Astrocyte (in vitro differentiated cells and primary cell): ENCODE results near the gene PIK3C2B. TPM values are rescaled to one million over a fixed set of nuclear protein-coding genes. Genes with fewer than 3 reads are reported as not detected.
A peak's percentile ranks its signal among the peaks of the same experiment; 100 is the strongest.

Experiments
- DNase-seq: peaks from one replicate; pipeline ENCODE4 v3.0.0-alpha.2; 2010; ENCODE audit warnings: low read depth
- FAIRE-seq: peaks from 2 replicates; lab custom pipeline; 2011; peaks lifted over from hg19 to GRCh38; lab: Jason Lieb, UNC
- H2AFZ ChIP-seq: 2 replicates; pipeline ENCODE4 v1.6.0; 2012; ENCODE audit warnings: low read depth, low read length, inconsistent platforms
- H3K27ac ChIP-seq: 2 replicates; pipeline ENCODE4 v1.5.1; 2011; ENCODE audit warnings: low read depth, low read length, inconsistent platforms
- H3K27me3 ChIP-seq: 2 replicates; pipeline ENCODE4 v1.6.0; 2011; ENCODE audit warnings: low read length, inconsistent platforms; ENCODE audit not compliant: insufficient read depth
- H3K36me3 ChIP-seq: 2 replicates; pipeline ENCODE4 v1.5.1; 2011; ENCODE audit warnings: low read length, inconsistent platforms; ENCODE audit not compliant: insufficient read depth
- H3K4me1 ChIP-seq: 2 replicates; pipeline ENCODE4 v1.5.1; 2011; ENCODE audit warnings: low read length, inconsistent platforms; ENCODE audit not compliant: insufficient read depth
- H3K4me2 ChIP-seq: 2 replicates; pipeline ENCODE4 v1.6.0; 2012; ENCODE audit warnings: low read length, inconsistent platforms
- H3K4me3 ChIP-seq: 2 replicates; pipeline ENCODE4 v1.5.1; 2011; ENCODE audit warnings: low read depth, mild to moderate bottlenecking, low read length, inconsistent platforms; ENCODE audit not compliant: insufficient read depth
- H3K79me2 ChIP-seq: 2 replicates; pipeline ENCODE4 v1.6.0; 2012; ENCODE audit warnings: mild to moderate bottlenecking, low read length, inconsistent platforms; ENCODE audit not compliant: insufficient read depth
- H3K9ac ChIP-seq: 2 replicates; pipeline ENCODE4 v1.6.0; 2012; ENCODE audit warnings: mild to moderate bottlenecking, low read length, inconsistent platforms
- H3K9me3 ChIP-seq: 2 replicates; pipeline ENCODE4 v1.5.1; 2012; ENCODE audit warnings: low read depth, mild to moderate bottlenecking, low read length, inconsistent platforms; ENCODE audit not compliant: insufficient read depth
- H4K20me1 ChIP-seq: 2 replicates; pipeline ENCODE4 v1.6.0; 2012; ENCODE audit warnings: low read length, inconsistent platforms; ENCODE audit not compliant: insufficient read depth
- H3K27ac Mint-ChIP-seq: one replicate; pipeline ENCODE4 v1.8.0; 2021; ENCODE audit warnings: mild to moderate bottlenecking, mixed read lengths; ENCODE audit not compliant: unreplicated experiment
- H3K27me3 Mint-ChIP-seq: one replicate; pipeline ENCODE4 v1.8.0; 2021; ENCODE audit warnings: low read depth, mixed read lengths; ENCODE audit not compliant: unreplicated experiment
- H3K36me3 Mint-ChIP-seq: one replicate; pipeline ENCODE4 v1.8.0; 2021; ENCODE audit warnings: low read depth, mixed read lengths; ENCODE audit not compliant: unreplicated experiment
- H3K4me1 Mint-ChIP-seq: one replicate; pipeline ENCODE4 v1.8.0; 2021; ENCODE audit warnings: low read depth, mixed read lengths; ENCODE audit not compliant: unreplicated experiment
- H3K4me3 Mint-ChIP-seq: one replicate; pipeline ENCODE4 v1.8.0; 2021; ENCODE audit warnings: mild to moderate bottlenecking, moderate library complexity, mixed read lengths; ENCODE audit not compliant: unreplicated experiment
- H3K9me3 Mint-ChIP-seq: one replicate; pipeline ENCODE4 v1.8.0; 2021; ENCODE audit warnings: mild to moderate bottlenecking, mixed read lengths; ENCODE audit not compliant: unreplicated experiment
- CTCF ChIP-seq: IDR thresholded peaks from 2 replicates; pipeline ENCODE4 v1.5.1; 2011; ENCODE audit warnings: low read depth, mild to moderate bottlenecking, inconsistent platforms, low read length, moderate library complexity; ENCODE audit not compliant: insufficient read depth
- EZH2 ChIP-seq: IDR thresholded peaks from 2 replicates; pipeline ENCODE4 v1.6.1; 2012; ENCODE audit warnings: mild to moderate bottlenecking, low read length, inconsistent platforms; ENCODE audit not compliant: insufficient read depth
- total RNA-seq: library from RNA; stranded (reverse); gene quantifications from 2 replicates; pipeline ENCODE4 v1.2.1, GENCODE V29; 2021

Gene PIK3C2B
- total RNA-seq, 1 donor from 2014 or later, result 19.3 TPM

- Mint-ChIP-seq H3K4me3 (no peak overlapping the region), H3K27ac (no peak overlapping the region), H3K4me1 (no peaks in the 10 kb centered on the region), H3K27me3 (no peaks in the 10 kb centered on the region), H3K9me3 (no peaks in the 10 kb centered on the region), H3K36me3 (no peaks in the 10 kb centered on the region)
- H3K36me3 ChIP-seq, result no peaks in the 10 kb centered on the region
- no peak for DNase-seq
- no peak for FAIRE-seq
- TF ChIP-seq CTCF, result no peak
- no peak for TF ChIP-seq EZH2
- no peak overlapping the region for H3K4me3 ChIP-seq
- H3K9me3 ChIP-seq, result no peaks in the 10 kb centered on the region
- H2AFZ ChIP-seq, result no peak overlapping the region
- H3K4me1 ChIP-seq, result no peaks in the 10 kb centered on the region
- H3K9ac ChIP-seq, result no peak overlapping the region
- no peaks in the 10 kb centered on the region for H4K20me1 ChIP-seq
- no peaks in the 10 kb centered on the region for H3K79me2 ChIP-seq
- no peaks in the 10 kb centered on the region for H3K27me3 ChIP-seq
- no peak overlapping the region for H3K4me2 ChIP-seq
- no peak overlapping the region for H3K27ac ChIP-seq
Measured at GRCh38 chr1:204509186-204509635, 14.6 kb upstream of the PIK3C2B start.

- H3K9me3 Mint-ChIP-seq, result no peaks in the 10 kb centered on the region
- H3K79me2 ChIP-seq, result no peaks in the 10 kb centered on the region
- no peaks in the 10 kb centered on the region for H3K4me1 Mint-ChIP-seq
- peak overlapping the region; percentile 70 for H3K4me3 ChIP-seq
- no peak for FAIRE-seq
- no peaks in the 10 kb centered on the region for H3K27me3 Mint-ChIP-seq
- H3K4me1 ChIP-seq, result no peaks in the 10 kb centered on the region
- H3K4me3 Mint-ChIP-seq, result peak overlapping the region; percentile 88
- no peaks in the 10 kb centered on the region for H3K36me3 ChIP-seq
- TF ChIP-seq EZH2 (no peak), CTCF (no peak)
- no peaks in the 10 kb centered on the region for H3K9me3 ChIP-seq
- peak; percentile 42 for DNase-seq
- H3K9ac ChIP-seq, result peak overlapping the region; percentile 82
- H3K36me3 Mint-ChIP-seq, result no peaks in the 10 kb centered on the region
- H3K4me2 ChIP-seq, result peak overlapping the region; percentile 83
- no peaks in the 10 kb centered on the region for H3K27me3 ChIP-seq
- peak overlapping the region; percentile 99 for H3K27ac Mint-ChIP-seq
- peak overlapping the region; percentile 92 for H2AFZ ChIP-seq
- peak overlapping the region; percentile 53 for H3K27ac ChIP-seq
- H4K20me1 ChIP-seq, result no peaks in the 10 kb centered on the region
Measured at GRCh38 chr1:204507317-204508105, 12.9 kb upstream of the PIK3C2B start.

- TF ChIP-seq CTCF (no peak), EZH2 (no peak)
Measured at GRCh38 chr1:204506969-204507316, 12.3 kb upstream of the PIK3C2B start.

More at GRCh38 chr1:204506969-204507316, 12.3 kb upstream of the PIK3C2B start:
- Mint-ChIP-seq H3K27ac (peak overlapping the region; percentile 99), H3K9me3 (no peaks in the 10 kb centered on the region), H3K36me3 (no peaks in the 10 kb centered on the region), H3K4me3 (peak overlapping the region; percentile 88), H3K27me3 (no peaks in the 10 kb centered on the region), H3K4me1 (no peaks in the 10 kb centered on the region)
- Histone ChIP-seq H3K79me2 (no peaks in the 10 kb centered on the region), H3K27ac (peak overlapping the region; percentile 53), H3K4me2 (peak overlapping the region; percentile 83), H3K9ac (peak overlapping the region; percentile 82), H3K27me3 (no peaks in the 10 kb centered on the region), H3K4me3 (peak overlapping the region; percentile 70), H3K9me3 (no peaks in the 10 kb centered on the region), H4K20me1 (no peaks in the 10 kb centered on the region), H2AFZ (peak overlapping the region; percentile 92), H3K4me1 (no peaks in the 10 kb centered on the region), H3K36me3 (no peaks in the 10 kb centered on the region)
- DNase-seq (peak; percentile 80), FAIRE-seq (peak; percentile 13)
